RCC 7860 (cell line): ENCODE data around the gene UTRN.
A peak's percentile ranks its signal among the peaks of the same experiment; 100 is the strongest.

ENCODE experiments used
- DNase-seq: peaks from one replicate; pipeline ENCODE4 v3.0.0-alpha.2; 2015; ENCODE audit warnings: low spot score
- FAIRE-seq: peaks from 2 replicates; lab custom pipeline; 2012; peaks lifted over from hg19 to GRCh38; lab: Jason Lieb, UNC

The UTRN gene

DNA sequence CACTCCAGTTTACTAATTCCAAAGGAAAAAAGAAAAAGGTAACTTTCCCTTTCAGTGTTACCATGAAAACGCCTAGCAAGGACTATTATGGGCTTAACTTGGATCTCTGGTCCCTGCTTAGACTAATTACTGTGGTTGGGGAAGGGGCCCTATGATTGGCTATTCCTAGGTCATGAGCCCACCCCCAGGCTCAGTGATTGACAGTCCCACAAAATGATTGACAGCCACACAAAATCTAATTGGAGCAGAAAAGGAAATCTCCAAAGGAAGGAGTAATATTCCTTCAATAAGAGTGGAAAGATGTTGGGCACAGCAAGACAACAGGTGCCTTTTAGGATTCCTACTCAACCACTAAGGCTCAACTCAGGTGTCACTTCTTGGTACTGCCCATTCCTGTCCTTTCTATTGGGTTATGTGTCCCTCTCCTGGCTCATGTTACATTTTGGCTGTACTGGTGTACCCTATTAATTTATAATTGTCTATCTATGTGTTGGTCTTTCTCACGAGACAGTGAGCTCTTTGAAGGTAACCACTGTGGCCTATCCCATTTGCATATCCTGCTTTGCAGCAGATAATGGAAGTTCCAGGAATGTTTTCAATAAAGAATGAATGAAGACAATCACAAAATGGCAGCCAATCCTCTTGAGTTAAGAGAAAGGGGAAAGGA, 5.5 kb upstream of the UTRN start:
- no peak for DNase-seq
- no peak for FAIRE-seq

DNA sequence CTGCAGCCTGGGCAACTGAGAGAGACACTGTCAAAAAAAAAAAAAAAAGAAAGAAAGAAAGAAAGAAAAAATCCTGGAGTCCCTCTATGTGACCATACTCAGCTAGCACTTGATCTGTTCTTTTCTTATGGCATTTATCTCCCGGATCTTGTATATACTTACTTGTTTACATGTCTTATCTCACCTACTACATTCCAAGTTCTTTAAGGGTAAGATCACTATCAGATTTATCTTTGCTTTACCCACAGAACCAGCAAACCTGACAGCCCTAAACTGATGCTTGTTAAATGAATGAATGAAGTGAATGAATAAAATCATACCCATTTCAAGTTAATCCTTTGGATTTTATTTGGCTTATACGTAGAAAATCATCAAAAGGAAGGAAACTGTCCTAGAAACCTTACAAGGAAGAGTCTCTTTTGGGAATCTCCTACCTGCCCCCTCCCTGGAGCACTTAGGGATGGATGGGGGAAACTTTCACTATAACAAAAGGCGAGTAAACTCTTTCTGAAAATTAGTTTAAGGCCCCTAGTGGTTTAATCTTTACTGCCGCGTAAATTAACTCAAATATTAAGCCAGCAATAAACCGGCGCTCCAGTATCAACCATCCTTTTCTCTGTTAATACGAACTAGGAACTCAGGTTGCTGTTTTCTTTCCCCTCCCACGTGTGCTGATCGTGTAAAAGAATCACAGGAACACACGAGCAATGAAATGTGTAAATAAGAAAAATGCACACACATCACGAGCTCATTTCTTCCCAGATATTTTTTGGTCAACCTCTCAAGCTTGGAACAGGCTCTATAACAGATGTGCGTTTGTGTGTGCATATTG, 1.3 kb upstream of the UTRN start:
- no peak for FAIRE-seq
- DNase-seq: no peak

DNA sequence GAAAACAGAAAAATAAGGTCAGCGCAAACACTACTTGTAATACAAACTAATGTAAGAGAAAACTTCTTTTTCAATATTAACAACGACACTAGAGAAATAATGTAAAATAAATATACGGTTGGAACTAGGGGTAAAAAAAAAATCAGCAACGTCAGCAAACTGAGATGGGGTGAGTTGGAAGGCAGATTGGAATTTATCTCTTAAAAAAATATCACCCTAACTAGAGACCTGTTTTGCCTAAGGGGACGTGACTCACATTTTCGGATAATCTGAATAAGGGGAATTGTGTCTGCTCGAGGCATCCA, 705 bp upstream of the UTRN start:
- no peak for DNase-seq
- FAIRE-seq: no peak

DNA sequence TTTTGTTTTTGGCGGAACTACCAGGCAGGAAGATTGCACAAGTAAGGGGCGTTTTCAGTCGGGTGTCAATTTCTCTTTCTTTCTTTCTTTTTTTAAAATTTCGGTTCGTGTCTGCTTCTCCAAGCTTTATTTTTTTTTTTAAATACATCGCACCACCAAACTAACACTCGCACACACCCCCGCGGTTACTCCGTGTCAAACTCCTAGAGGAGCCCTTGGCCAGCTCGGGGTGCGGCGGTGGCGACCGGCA, 338 bp downstream of the UTRN start:
- no peak for DNase-seq
- no peak for FAIRE-seq

DNA sequence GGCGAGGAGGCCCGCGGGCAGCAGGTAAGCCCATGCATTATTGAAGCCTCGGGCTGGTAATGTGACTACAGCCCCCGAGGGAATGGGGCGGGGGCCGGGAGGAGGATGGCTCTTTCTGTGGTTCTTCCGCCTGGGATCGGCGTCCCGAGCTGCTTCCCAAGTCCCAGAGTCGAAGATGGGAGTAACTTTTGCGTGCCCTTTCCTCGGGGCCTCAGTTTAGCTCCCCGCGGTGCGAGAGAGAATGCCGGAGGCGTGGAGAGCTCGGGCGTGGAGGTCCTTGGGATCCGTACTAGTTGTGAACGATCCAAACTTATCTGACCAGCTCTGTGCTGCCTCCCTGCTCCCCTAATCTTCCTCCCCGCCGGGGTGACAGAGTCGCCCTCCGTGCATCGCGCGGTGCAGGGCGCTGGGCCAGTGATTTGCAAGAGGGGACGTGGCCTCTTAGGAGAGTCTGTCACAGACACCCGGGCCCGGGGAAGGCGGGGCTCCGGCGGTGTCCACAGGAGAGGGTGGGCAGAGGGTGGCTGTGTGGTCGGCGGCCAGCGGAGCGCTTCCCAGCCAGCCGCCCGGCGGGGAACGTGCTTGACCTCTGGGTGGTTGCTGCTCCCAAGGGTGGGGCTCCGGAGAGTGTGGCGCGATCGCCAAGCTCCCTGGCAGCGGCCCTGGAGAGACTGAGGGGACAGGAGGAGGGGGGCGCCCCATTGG, 815 bp downstream of the UTRN start:
- no peak for FAIRE-seq
- DNase-seq: peak; percentile 64

DNA sequence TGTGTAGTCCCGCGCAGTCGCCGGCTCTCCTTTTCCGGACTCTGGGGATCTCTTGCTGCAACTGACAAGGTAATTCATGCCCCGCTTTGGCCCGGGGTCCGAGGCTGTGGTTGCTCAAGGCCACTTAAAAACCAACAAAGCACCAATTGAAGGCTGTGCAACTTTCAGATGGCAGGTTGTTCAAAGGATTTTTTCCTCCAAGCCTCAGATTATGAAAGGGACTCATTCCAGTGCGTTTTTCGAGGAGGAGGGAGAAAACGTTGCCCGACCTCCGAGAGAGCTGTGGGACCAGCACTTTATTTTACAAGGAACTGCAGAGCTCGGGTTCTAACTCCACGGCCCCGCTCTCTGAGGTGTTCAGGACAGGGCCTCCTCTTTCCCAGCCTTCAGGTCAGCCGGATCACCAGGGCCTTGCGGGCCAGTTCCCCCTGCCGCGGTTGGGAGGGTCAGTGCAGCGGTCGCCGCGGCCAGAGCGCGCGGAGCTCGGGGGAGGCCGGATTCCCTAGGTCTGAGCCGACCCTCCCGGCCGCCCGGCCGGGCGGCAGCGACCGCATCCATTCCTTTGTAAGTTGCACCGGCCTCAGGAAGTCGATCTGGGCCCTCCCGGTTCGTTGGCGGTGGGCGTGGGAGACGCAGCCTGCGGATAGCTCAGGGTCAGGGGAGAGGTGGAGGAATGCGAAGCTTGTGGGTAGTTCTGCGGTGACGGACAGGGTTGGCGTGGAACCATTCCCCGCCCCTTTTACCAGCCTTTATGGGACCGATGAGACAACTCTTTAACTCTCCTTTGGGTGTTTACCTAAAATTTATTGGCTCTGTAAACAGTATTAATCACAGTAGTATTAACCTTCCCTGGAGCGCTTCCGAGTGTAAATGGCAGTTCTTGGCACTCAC, 1.6 kb downstream of the UTRN start:
- DNase-seq: peak; percentile 82
- FAIRE-seq: peak; percentile 56

DNA sequence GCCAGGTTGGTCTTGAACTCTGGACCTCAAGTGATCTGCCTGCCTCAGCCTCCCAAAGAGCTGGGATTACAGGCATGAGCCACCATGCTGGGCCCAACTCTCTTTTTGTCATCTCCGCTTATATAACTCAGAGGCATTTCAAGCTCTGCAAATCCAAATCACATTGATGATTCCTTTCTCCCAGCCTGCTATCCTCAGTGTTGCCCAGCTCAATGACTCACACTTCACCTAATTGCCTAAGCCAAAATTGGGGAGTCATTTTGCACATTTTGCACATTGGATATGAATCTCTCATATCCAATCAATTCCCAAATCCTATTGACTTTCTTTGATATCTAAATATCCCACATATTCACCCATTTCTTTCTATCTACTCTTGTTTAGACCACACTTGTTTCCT, 3.9 kb downstream of the UTRN start:
- FAIRE-seq (no peak), DNase-seq (no peak)

DNA sequence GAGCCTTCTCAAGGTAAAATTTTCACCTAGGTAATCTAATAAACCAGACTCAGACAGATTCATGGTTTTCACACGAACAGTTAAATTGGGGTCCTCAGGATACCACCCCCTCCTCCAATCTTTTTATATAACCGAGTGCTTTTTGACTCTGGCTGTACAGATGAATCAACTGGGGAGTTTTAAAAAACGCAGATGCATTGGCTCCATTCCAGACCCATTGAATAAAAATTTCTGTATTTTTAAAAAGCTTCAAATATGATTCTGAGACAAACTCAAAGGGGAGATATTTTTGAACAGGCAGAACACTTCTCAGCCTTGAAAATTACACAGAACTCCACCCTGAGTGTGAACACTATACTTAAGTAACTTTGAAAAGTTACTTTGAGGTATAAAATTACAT, 7.2 kb downstream of the UTRN start:
- FAIRE-seq: no peak

DNA sequence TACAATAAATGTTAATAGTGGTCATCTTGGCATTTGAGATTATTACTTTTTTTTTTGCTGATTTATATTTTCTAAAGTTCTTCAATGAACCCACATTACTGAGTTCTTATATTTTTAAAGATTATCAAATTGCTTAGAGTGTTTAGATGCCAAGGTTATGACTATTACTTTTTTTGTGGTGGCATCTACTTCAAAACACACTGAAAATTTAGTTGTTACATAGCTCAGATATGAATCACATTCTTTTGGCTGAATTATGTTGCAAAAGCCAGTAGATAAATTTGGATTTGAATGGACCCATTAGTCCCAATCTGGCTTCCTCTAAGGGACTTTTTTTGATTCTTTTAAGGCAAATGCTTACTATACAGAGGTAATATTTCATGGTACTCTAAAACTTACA, 8.9 kb downstream of the UTRN start:
- peak; percentile 93 for FAIRE-seq
- peak; percentile 71 for DNase-seq

More for the DNA sequence above, 7.2 kb downstream of the UTRN start:
- DNase-seq: no peak

DNA sequence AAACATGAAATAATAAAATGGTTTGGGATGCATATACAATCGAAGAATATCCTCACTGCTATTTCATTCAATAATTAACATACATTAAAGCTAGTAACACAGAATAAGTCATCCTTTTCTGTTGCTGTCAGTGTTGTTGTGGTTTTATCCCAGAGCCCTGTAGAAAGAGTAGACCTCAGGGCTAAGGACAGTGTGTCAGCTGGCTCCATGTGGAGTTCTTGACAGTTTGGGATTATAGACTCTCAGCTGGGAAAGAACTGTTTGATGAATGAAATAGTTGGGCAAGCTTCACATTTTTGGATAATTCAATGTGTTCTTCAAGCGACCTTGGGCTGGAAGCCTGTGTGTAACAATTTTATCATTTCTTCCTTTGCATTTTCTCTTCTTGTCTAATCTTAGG, 10.1 kb downstream of the UTRN start:
- DNase-seq (peak; percentile 34), FAIRE-seq (peak; percentile 86)

DNA sequence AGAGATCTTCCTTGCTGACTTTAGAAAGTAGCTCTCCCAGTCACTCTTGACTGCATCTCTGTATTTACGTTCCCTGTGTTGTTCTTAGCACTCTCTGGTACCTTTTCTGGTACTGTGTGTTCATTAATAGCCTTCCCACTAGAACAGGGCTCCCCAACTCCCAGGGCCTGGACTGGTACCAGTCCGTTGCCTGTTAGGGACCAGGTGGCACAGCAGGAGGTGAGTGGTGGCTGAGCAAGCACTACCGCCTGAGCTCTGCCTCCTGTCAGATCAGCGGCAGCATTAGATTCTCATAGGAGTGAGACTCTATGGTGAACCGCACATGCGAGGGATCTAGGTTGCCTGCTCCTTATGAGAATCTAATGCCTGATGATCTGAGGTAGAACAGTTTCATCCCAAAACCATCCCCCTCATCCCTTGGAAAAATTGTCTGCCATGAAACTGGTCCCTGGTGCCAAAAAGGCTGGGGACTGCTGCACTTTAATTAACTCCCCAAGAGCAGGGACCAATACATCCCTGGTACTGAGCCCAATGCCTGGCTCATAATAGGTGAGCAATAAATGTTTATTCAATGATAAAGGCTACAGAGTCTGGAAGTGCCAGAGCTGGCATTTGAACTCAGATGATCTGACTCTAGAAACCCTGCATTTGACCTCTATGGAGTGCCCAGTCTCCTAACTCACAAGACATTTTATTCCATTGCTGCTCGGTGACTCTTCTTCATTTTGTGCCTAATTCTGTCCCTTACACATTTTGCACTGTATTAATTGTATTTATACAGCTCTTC, 11.0 kb downstream of the UTRN start:
- FAIRE-seq (no peak), DNase-seq (no peak)

DNA sequence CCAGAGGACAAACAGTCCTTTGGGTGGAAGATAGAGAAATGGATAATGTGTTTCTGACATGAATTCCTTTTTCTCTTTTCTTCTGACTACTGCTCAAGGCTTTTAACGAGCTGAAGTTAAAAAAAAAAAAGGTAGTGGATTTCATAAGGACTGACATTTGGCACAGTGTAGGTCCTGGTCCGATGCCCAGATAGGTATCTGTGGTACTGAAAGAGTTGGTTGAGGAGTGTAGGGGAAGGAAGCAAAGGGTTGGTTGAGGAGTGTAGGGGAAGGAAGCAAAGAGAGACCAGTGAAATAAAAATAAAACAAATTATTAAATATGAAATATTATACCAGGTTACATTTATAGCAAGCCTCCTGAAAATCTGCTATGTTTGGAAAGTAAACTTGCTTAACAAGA, 11.8 kb downstream of the UTRN start:
- DNase-seq (no peak), FAIRE-seq (no peak)

DNA sequence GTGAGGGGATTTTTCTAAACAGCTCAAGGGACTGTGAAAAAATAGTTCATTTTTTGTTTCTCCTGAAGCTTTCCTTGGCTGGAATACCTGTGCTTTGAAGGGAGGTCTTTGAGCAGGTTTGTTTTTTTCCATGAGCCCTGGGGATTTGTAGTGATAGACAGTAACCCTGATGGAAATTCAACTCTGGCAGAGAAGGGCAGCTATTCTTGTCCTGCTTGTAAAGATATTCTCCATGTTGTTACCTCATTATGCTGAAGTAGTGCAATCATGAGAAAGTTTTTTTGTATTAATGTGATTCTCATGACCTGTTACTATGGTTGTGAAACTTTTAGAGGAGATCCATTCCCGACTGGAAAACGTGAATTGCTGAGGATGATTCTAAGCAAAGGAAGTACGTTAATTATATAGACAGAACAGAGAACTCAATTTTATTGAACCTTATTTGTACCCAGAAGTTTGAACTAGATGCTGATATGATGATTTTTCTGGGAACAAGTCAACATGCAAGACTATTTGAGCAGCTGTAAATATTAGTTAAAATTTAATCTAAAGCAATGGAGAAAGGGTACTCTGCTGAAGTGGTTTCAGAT, 12.5 kb downstream of the UTRN start:
- DNase-seq (no peak), FAIRE-seq (no peak)

DNA sequence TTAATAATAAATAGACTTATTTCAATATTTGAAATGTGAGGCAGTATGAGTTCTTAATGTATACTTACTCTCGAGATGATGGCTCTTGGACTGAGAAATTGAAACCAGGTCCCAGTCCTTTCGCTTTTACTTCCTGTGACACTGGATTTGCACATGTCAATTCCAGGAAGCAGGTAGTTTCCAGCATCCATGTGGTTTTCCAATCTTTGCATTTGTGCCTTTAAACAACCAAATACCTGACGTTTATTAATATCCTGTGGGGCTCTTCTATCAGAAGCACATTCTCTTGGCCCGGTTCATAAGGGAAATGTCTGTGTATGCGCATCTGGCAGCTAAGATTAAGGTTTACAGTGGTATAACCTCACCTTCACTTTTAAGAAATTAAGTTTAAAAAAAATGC, 13.1 kb downstream of the UTRN start:
- FAIRE-seq (no peak), DNase-seq (no peak)

DNA sequence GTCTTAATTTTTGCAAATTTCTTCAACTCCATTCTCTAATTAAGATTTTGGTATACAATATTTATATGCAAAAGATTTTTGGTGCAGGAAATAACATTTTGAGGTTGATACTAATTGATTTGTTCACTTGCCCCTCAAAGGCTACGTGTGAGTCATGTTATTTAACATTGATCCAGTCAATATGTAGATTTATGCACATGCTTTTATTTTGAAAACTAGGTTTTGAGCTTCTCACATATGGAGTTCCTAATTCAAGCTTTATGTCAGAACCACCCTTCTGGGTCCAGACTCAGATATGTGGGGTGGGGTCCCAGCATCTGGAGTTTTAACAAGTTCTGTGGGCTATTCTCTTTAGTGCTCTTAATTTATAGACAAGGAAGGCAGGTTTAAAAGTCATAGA, 13.8 kb downstream of the UTRN start:
- FAIRE-seq (no peak), DNase-seq (no peak)

DNA sequence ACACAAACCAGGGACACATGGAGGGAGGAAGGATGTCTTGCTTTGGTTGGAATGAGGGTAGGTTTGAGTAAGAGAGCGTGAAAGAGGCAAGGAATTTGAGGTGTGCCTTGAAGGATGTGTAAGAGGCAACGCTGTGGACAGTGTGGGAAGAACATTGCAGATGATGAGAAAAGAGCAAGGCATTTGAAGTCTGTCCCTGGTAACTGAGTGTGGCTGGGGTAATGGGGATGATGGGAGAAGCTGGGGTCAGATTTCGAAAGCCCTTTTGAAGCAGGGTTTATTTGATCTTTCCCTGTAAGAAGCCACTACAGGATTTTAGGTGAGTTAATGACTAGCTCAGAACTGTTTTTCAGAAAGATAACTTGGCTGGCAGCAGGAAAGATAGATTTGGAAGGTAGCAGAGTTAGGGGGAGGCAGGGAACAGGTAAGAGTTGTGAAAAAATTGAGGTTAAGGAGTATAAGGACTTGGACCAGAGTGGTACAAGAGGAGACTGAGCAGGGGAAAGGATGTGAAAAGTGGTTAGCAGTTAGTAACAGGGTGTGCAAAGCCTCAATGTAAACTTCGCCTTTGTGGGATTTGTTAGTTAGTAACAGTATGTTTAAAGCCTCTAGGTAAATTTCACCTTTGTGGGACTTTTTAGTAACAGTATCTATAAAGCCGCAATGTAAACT, 17.7 kb downstream of the UTRN start:
- no peak for DNase-seq
- no peak for FAIRE-seq

DNA sequence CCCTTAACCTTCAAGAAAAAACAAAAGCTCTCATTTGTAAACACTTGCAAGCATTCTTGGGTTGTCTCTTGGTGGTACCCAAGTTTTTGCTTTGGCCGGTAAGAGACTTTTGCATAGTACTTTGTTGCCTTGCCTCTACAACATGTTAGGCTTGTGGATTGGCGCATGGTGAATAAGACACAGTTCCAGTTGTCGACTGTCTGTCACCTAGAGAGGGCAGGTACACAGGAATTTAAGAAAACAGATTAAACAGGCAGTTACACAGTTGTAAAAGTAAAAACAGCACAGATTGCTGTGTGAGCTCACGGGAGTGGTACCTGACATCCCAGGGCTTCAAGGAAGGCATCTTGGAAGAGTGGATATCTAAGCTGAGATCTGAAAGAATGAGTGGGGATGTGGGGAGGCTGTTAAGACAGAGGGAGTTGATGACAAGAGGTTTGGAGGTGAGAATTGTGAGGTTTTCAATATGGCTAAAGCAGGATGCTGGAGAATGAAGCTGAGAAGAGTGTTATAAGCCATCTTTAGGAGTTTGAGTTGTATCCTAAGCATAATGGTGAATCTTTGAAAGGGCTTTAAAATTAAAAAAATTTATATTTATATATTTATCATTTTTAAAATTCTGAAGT, 19.2 kb downstream of the UTRN start:
- FAIRE-seq: no peak

DNA sequence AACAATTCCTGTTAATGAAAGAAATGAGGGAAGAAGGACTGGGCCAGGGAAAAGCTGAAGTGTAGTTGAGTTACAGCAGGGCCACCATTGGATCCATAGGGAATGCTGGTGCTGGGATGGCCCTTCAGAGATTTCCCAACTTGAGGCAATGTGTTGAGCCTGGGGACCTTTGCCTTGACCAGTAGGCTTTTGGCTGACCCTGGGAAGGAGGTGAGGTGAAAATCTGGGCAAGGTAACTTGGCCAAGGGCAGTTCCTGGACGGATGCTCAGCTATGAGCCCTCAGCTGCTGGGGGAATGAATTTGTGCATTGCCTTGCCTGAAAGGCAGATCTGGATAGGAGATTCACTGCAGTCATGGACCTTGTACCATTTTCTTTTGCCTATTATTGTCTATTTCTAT, 20.4 kb downstream of the UTRN start:
- FAIRE-seq (no peak), DNase-seq (no peak)

More for the DNA sequence above, 19.2 kb downstream of the UTRN start:
- no peak for DNase-seq

DNA sequence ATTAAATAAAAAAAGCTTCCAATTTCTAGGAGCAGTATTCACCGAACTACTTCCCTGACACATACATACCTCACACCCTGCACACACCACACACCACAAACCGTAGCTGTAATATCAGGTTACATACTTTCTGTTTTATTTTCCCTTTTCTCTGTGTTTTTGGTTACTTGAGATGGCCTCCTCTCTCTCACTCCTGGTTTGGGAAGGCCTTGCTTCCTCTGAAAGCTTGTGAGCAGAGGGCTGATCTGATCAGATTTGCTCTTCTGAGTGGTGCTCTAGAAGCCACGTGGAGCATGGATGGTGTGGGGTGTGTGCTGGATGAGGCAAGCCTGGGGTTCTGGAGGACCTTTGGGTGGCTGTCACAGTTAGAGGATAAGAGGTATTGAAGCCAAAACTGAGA, 20.9 kb downstream of the UTRN start:
- no peak for FAIRE-seq
- no peak for DNase-seq
